GM21529 (cell line): ENCODE results near the gene DCHS2.

Experiments used
- ATAC-seq: cut with Tn5 transposase; IDR thresholded peaks from one replicate; pipeline ENCODE4 v1.9.1; 2021; ENCODE audit not compliant: unreplicated experiment

DCHS2 gene

DNA sequence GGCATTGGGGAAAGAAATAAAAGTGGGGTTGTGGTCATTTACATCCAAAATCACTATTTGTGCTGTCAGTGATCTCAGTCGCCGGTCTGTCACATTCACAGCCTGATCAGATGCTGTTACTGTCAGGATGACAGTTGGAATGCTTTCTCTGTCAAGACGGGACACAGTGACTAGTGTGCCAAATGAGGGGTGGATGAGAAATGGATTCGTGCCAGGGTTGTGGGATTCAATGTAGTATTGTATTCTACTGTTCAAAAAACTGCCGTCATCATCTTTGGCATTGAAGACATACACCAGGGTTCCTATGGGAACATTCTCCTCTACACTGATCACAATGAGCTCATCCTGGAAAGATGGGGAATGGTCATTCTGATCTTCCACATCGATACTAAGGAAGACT is 171.1 kb downstream of the DCHS2 start:
- no peak for ATAC-seq

DNA sequence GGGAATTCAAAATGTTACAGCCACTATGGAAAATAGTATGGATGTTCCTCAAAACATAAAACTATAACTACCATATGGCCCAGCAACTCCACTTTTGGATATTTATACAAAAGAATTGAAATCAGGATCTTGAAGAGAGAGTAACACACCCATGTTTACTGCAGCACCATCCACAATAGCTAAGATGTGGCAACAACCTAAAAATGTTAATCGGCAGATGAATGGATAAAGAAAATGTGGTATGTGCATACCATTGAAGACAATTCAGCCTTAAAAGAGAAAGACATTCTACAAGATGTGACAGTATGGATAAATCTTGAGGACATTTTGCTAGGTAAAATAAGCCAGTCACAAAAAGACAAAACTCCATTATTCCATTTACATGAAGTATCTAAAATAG is 171.9 kb downstream of the DCHS2 start:
- ATAC-seq, result no peak

- ATAC-seq, result no peak
Observed at GRCh38 chr4:154317201-154317999, 174.2 kb downstream of the DCHS2 start.

GRCh38 chr4:154315741-154316140 is 175.9 kb downstream of the DCHS2 start:
- ATAC-seq, result no peak

- ATAC-seq, result no peak
Observed at GRCh38 chr4:154314248-154314647, 177.4 kb downstream of the DCHS2 start.

- no peak for ATAC-seq
Observed at GRCh38 chr4:154313004-154313585, 178.5 kb downstream of the DCHS2 start.

GRCh38 chr4:154312246-154312645 is 179.4 kb downstream of the DCHS2 start:
- ATAC-seq, result no peak

DNA sequence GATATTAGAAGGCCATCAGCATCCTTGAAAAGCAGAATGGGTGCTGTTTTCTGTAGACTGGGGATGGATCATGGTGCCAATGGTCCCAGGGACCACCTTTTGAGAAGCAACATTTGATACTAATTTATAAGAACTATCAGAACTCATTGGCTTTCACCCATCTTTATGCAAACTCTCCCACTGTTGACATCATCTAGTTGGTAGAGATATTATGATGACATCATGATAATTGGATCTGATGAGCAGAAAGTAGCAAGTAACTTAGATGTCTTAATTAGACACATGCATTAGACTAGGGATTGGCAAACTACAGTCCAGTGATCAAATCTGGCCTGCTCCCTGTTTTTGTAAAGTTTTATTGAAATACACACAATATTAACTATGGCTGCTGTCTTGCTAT is 181.0 kb downstream of the DCHS2 start:
- no peak for ATAC-seq

DNA sequence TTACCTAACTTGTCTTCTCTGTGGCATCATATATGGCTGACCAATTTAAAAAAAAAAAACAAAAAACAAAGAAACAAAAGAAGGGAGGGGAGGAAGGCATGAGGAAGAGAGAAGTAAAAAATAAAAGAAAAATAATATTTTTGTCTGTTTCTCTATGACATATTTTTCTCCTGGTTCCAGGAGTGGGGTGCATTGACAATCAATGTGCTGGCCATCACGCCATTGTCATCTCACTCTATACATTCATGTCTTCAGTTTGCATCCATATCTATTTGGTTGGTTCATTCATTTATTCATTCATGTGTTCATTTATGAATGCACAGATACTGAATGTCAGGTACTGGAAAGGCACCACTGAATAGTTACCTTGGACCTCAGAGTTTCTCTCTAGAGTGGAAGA is 183.4 kb downstream of the DCHS2 start:
- no peak for ATAC-seq

DNA sequence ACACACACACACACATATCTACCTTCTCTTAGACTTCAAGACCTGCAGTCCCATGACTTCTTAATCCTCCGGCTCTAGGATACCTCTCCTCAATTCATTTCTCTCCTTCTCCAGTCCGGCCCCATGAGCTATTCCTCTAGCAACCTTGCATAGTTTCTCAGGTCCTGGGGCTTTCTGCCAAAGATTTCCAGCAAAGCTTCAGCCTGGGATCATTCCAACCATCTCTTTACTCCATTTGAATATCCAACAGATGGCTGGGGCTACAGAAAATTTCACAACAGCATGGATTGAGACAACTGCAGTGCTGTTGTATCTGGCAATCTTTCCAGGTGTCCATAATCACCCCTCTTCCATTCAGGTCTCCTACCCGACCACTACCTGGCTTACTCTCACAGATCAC is 184.1 kb downstream of the DCHS2 start:
- ATAC-seq, result no peak

DNA sequence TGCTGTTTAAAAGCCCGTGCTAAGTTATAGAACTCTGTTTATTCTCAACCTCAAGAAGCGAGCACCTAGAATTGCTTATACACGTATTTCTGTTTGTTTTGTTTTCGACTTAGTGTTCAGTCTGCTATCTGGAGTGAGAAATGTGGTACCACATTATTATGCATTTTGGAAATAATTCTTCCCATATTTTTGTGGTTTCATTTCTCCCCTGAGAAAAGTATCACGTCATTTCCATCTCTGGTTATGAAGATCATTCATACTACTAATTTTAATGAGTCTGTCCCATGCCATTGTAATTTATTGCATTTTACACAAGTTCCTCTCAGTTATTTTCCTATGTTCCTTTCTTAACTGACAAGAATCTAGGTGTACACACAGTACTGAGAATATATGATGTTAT is 186.0 kb downstream of the DCHS2 start:
- no peak for ATAC-seq

GRCh38 chr4:154304679-154305078 is 186.9 kb downstream of the DCHS2 start:
- no peak for ATAC-seq

DNA sequence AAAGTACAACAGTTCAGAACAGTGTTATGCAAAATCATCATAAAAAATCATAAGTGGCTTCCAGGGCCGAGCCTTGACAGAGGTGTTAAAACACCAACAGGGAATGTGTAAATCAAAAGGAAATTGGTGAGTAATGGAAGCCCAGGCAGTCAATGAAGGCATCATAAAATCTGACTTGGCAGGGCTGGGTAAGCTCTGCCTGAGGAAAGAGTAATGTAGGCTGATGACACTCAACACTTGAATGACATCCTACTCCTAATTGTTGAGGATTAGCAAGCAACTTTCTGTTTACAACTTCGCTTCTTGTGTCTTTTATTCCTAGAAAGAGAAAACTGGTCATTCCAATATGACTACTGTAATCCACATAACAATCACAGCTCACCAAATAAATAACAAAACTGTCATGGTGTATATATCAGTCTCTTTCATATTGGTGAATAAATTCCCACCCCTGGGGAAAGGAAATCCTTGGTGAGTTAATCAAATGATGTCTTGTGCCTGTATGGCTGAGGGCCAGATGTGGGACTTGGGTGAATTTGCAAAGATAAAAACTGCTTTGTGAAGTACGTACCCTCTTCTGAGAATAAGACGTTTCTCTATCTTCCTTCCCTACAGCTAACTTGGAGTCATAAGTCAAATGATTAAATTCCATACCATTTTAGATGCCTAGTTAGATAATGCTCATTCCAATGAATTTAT is 196.8 kb downstream of the DCHS2 start:
- ATAC-seq, result no peak

- ATAC-seq, result no peak
Observed at GRCh38 chr4:154293427-154293826, 198.2 kb downstream of the DCHS2 start.

DNA sequence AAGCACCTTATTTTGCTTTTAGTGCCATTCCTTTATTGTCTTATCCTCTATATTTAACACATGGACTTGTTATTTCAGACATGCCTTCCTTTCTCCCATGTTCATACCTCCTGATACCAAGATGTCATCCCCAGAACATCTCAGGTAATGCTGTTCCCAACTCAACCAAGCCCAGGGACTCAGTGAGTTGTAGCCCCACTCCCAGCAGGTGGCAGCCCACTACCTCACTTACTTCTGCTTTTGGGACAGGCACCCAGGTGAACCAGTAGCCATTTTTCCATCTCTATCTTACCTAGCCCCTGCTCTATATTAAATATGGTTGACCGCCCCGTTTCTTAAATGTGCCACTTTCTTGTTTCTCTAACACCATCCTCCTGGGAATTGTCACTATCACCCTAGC is 199.0 kb downstream of the DCHS2 start:
- ATAC-seq, result no peak

DNA sequence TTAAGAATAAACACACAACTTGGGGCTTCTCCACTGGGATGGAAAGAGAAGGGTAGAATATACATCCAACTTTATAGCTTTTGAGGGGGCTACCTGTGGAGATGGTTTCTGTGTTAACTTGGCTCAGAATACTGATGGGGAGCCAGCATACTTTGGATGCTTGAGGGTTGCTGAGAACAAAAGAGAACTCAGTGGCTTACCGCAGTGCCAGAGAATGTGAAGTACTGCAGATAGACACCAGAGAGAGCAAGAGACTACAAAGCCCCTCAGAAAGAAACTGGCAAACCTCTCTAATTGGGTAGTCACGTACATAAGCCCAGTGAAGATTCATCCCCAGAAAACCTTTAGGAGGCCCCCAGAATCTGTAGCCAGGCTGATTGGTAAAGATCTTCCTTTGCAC is 214.4 kb downstream of the DCHS2 start:
- ATAC-seq, result no peak

GRCh38 chr4:154276496-154276895 is 215.1 kb downstream of the DCHS2 start:
- no peak for ATAC-seq

DNA sequence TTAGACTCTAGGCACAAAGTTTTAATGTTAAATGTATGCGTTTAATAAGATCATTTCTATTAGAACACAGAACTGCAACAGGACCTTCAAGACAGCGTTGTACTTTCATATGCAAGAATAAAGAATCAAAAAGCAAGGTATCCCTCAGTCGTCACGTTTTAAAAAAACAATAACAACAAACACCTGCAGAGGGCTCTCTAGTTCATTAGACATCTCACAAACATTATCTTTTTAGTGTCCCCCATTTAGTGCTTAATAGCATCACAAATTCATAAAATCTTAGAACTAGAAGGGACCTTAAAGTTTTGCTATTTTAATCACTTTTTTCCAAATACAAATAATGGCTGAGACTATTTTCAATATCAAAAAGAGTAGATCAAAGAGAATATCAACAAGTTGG is 236.6 kb downstream of the DCHS2 start:
- ATAC-seq, result no peak

DNA sequence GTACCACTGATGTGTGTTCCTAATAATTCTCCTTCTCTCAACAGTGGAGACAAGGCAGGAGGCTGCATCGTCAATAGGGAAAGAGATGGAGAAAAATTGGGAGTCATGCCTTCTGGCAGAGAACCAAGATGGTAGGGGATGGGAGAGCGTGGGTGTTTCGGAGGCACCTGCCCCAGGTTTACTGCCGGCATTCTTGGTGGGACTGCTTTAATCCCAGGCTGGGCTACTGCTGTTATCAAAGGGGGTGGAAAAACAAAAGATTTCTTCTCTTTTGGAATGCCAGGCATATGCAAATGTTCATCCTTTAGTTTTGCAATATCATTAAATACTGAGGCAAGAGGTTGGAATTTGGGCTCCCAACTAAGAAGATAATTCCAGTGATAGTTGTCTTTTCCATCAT is 257.0 kb downstream of the DCHS2 start:
- no peak for ATAC-seq

- ATAC-seq, result no peak
Observed at GRCh38 chr4:154231806-154232478, 259.7 kb downstream of the DCHS2 start.

GRCh38 chr4:154230723-154231122 is 260.9 kb downstream of the DCHS2 start:
- ATAC-seq, result no peak

DNA sequence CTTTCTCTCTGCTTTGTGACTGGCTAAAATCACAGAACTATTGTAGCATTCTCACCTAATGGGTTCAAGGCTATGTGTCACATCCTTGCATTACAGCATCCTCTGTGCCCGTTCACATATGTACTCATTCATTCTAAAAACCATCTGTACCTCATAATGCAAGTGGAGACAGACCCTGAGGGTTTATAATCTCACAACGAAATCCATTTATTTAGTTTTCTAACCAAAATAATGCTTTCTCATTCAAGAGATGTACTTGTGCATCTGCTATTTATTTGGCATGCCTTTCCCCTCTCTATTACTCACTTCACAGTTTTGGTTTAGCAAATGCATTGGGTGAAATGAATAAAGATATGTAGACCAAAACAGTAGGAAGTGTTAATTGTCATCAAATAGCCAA is 261.5 kb downstream of the DCHS2 start:
- no peak for ATAC-seq
